Lung (tissue), 12 donors: ENCODE results near the gene COL6A2. TPM values are rescaled to one million over a fixed set of nuclear protein-coding genes. Genes with fewer than 3 reads are reported as not detected.

ENCODE experiments used
- ATAC-seq: fragments of 200-7000 bp; cut with Tn5 transposase; one replicate; pipeline ENCODE4 v1.9.1; 2020; ENCODE audit warnings: moderate number of reproducible peaks; ENCODE audit not compliant: insufficient read depth, low FRiP score
- DNase-seq, 3 donors: peaks; one replicate each; pipeline ENCODE4 v3.0.0-alpha.2; 2013 to 2017
- H3K27ac ChIP-seq, 2 donors: one replicate each; pipeline ENCODE4 v1.5.1; 2013; ENCODE audit warnings: mild to moderate bottlenecking in 2 of 2, moderate library complexity in 2 of 2, control low read depth in 1 of 2, inconsistent platforms in 1 of 2, low read depth in 1 of 2, low read length in 1 of 2
- H3K27me3 ChIP-seq, 3 donors: one replicate each; pipeline ENCODE4 v1.5.1; 2013; ENCODE audit warnings: low read length in 2 of 3; ENCODE audit not compliant: control insufficient read depth in 3 of 3, insufficient read depth in 3 of 3
- H3K36me3 ChIP-seq, 4 donors: one replicate each; pipeline ENCODE4 v1.5.1; 2013; ENCODE audit warnings: low read length in 4 of 4, mild to moderate bottlenecking in 1 of 4, moderate library complexity in 1 of 4; ENCODE audit not compliant: control insufficient read depth in 4 of 4, insufficient read depth in 4 of 4
- H3K4me1 ChIP-seq, 5 donors: one replicate each; pipeline ENCODE4 v1.5.1; 2013; ENCODE audit warnings: low read length in 5 of 5, mild to moderate bottlenecking in 2 of 5, moderate library complexity in 1 of 5; ENCODE audit not compliant: control insufficient read depth in 5 of 5, insufficient read depth in 5 of 5
- H3K4me3 ChIP-seq: one replicate; pipeline ENCODE4 v1.5.1; 2013; ENCODE audit warnings: mild to moderate bottlenecking, control low read depth, moderate library complexity
- H3K9ac ChIP-seq, 2 donors: one replicate each; pipeline ENCODE4 v1.5.1; 2013; ENCODE audit warnings: low read length in 2 of 2, control low read depth in 1 of 2; ENCODE audit not compliant: insufficient read depth in 1 of 2
- H3K9me3 ChIP-seq, 4 donors: one replicate each; pipeline ENCODE4 v1.5.1; 2013; ENCODE audit warnings: low read length in 3 of 4, mild to moderate bottlenecking in 1 of 4, moderate library complexity in 1 of 4; ENCODE audit not compliant: control insufficient read depth in 4 of 4, insufficient read depth in 3 of 4
- CTCF ChIP-seq: IDR thresholded peaks from 2 replicates; pipeline ENCODE4 v1.5.1; 2012; ENCODE audit warnings: mild to moderate bottlenecking; ENCODE audit errors: control extremely low read depth, extremely low read depth
- WGBS, 2 donors: extraction: QIAGEN DNeasy Blood & Tissue Kit; methylation state at CpG; one replicate each; pipeline ENCODE4 v1.1.7; 2013; 5-methylcytosine and 5-hydroxymethylcytosine counted together
- polyA plus RNA-seq, 2 donors: library from polyadenylated mRNA; stranded (reverse); fragments of 200-250 nt; gene quantifications; one replicate each; pipeline ENCODE4 v1.2.1, GENCODE V29; 2013
- total RNA-seq, 2 donors: library from RNA; depleted of rRNA in 1 of 2; stranded (reverse); fragments of >200 nt in 1 of 2; gene quantifications; one replicate each; pipeline ENCODE4 v1.2.1, GENCODE V29; 2014 to 2021
- donor health status: control.
- donor health status: control.
- donor health status: Bipolar disorder and iron deficiency.
- donor health status: healthy.
- donor health status: DM: yes; HTN: yes; CAD: no.

The COL6A2 gene
- total and polyA plus RNA-seq, 4 donors: 192 to 466 (median 292) TPM

- no peaks in the 10 kb centered on the region for H3K27me3 ChIP-seq
- H3K9me3 ChIP-seq: peaks cover 0 to 14% (median 4%) of the 10 kb centered on the region in 4 donors
- no peak for TF ChIP-seq CTCF
- 23 to 35% methylated on average over 21 to 22 of the region's 22 CpGs for WGBS, 2 donors
- peaks cover 0 to 36% (median 16%) of the 10 kb centered on the region in 5 donors for H3K4me1 ChIP-seq
- H3K36me3 ChIP-seq: no peaks in the 10 kb centered on the region
- peak; percentile 73 to 83 (median 76) for DNase-seq
- no peak for ATAC-seq
- H3K9ac ChIP-seq: peak overlapping the region in 1 of 2 donors; percentile 42
- H3K4me3 ChIP-seq: no peak overlapping the region
- H3K27ac ChIP-seq: peak overlapping the region; percentile 51 to 71
These were observed 32.5 kb upstream of the COL6A2 start for GRCh38 chr21:46065215-46065913.

GRCh38 chr21:46065914-46066551 lies 31.9 kb upstream of the COL6A2 start:
- no peak for ATAC-seq
- Histone ChIP-seq H3K36me3 (no peaks in the 10 kb centered on the region), H3K4me3 (no peak overlapping the region), H3K27ac (peak overlapping the region; percentile 27 to 80), H3K9ac (peak overlapping the region; percentile 36 to 42), H3K27me3 (no peaks in the 10 kb centered on the region), H3K4me1 (peaks cover 0 to 36% (median 16%) of the 10 kb centered on the region in 5 donors), H3K9me3 (peaks cover 0 to 14% (median 4%) of the 10 kb centered on the region in 4 donors)
- TF ChIP-seq CTCF: no peak
- 43 to 53% methylated on average over 23 of the region's 23 CpGs for WGBS, 2 donors
- peak; percentile 69 to 89 (median 84) for DNase-seq

GRCh38 chr21:46066591-46067331 lies 31.2 kb upstream of the COL6A2 start:
- WGBS, 2 donors: 48 to 80% methylated on average over 29 of the region's 29 CpGs
- no peaks in the 10 kb centered on the region for H3K36me3 ChIP-seq
- DNase-seq: peak; percentile 83 to 87 (median 86)
- ATAC-seq: no peak
- no peaks in the 10 kb centered on the region for H3K27me3 ChIP-seq
- peak overlapping the region in 1 of 2 donors; percentile 80 for H3K27ac ChIP-seq
- H3K4me1 ChIP-seq: peaks cover 0 to 36% (median 16%) of the 10 kb centered on the region in 5 donors
- TF ChIP-seq CTCF: no peak
- no peak overlapping the region for H3K4me3 ChIP-seq
- H3K9me3 ChIP-seq: peaks cover 0 to 12% (median 4%) of the 10 kb centered on the region in 4 donors
- peak overlapping the region; percentile 17 to 36 for H3K9ac ChIP-seq
